HepG2 (cell line): ENCODE measurements around the gene PTPRF. TPM values are rescaled to one million over a fixed set of nuclear protein-coding genes. Genes with fewer than 3 reads are reported as not detected.

Experiments
- ATAC-seq: fragments of 200-7000 bp; cut with Tn5 transposase; 3 replicates; pipeline ENCODE4 v1.9.1; 2020; ENCODE audit warnings: mild to moderate bottlenecking, moderate library complexity
- BruUV-seq: library from RNA; stranded (reverse); fragments of 400-500 nt; replicated peaks from 2 replicates; lab custom pipeline; 2021; lab: Mats Ljungman, UMichigan
- CTCF ChIA-PET: fragments of 300-600 bp; formaldehyde crosslinking; extraction: SDS; loops from one replicate; lab custom pipeline; 2021; ENCODE audit warnings: low total read pairs, inconsistent platforms, low intra/inter-chr PET ratio; lab: Yijun Ruan, JAX
- POLR2A ChIA-PET: fragments of 350-600 bp; sonication (Branson Sonifier 250); formaldehyde crosslinking; loops from one replicate; lab custom pipeline; 2020; ENCODE audit warnings: antibody characterized with exemption, inconsistent platforms; lab: Yijun Ruan, JAX
- DNase-seq: peaks from one replicate; pipeline ENCODE4 v3.0.0-alpha.2; 2015; ENCODE audit warnings: low spot score
- FAIRE-seq: peaks from 3 replicates; lab custom pipeline; 2011; peaks lifted over from hg19 to GRCh38; lab: Jason Lieb, UNC
- H2AFZ ChIP-seq: one replicate; pipeline ENCODE4 v1.6.1; 2011; ENCODE audit warnings: low read length, inconsistent platforms
- H3K27ac ChIP-seq: fragments of 300-600 bp; 3 replicates; pipeline ENCODE4 v1.8.0; 2011; ENCODE audit warnings: mixed run types, mild to moderate bottlenecking, mixed read lengths, low read length, inconsistent platforms; ENCODE audit not compliant: insufficient read depth; ENCODE audit errors: extremely low read length
- H3K27me3 ChIP-seq, 2 experiments: fragments of 200-600 bp in 1 of 2; 2 replicates in 1 of 2; 3 replicates in 1 of 2; pipeline versions ENCODE4 v1.6.0 to v1.8.0; 2011; ENCODE audit warnings: low read length in 2 of 2, mild to moderate bottlenecking in 2 of 2, moderate library complexity in 2 of 2, inconsistent platforms in 1 of 2; ENCODE audit not compliant: insufficient read depth in 2 of 2, control insufficient read depth in 1 of 2
- H3K36me3 ChIP-seq, 2 experiments: fragments of 200-600 bp in 1 of 2; replicated peaks in 1 of 2; 2 replicates in 1 of 2; 3 replicates in 1 of 2; pipeline versions ENCODE4 v1.5.1 to v1.8.0; 2011; ENCODE audit warnings: low read length in 2 of 2, inconsistent platforms in 1 of 2; ENCODE audit not compliant: insufficient read depth in 2 of 2, control insufficient read depth in 1 of 2
- H3K4me1 ChIP-seq: 2 replicates; pipeline ENCODE4 v1.5.1; 2012; ENCODE audit warnings: low read length, inconsistent platforms; ENCODE audit not compliant: insufficient read depth
- H3K4me2 ChIP-seq: 2 replicates; pipeline ENCODE4 v1.6.0; 2011; ENCODE audit warnings: low read depth, low read length, inconsistent platforms
- H3K4me3 ChIP-seq, 3 experiments: fragments of 200-600 bp in 1 of 3; sonication (generic), shearing (Covaris generic) in 1 of 3; replicated peaks in 1 of 3; 2 replicates each; pipeline ENCODE4 v1.5.1; 2011 to 2016; ENCODE audit warnings: low read length in 3 of 3, inconsistent platforms in 2 of 3, low read depth in 2 of 3, mild to moderate bottlenecking in 2 of 3, control low read depth in 1 of 3, mixed read lengths in 1 of 3; ENCODE audit not compliant: insufficient read depth in 1 of 3
- H3K79me2 ChIP-seq: one replicate; pipeline ENCODE4 v1.6.1; 2011; ENCODE audit warnings: low read length, inconsistent platforms; ENCODE audit not compliant: insufficient read depth
- H3K9ac ChIP-seq: 2 replicates; pipeline ENCODE4 v1.6.0; 2011; ENCODE audit warnings: mild to moderate bottlenecking, low read depth, low read length, inconsistent platforms; ENCODE audit not compliant: insufficient read depth
- H3K9me3 ChIP-seq: 2 replicates; pipeline ENCODE4 v1.5.1; 2012; ENCODE audit warnings: mild to moderate bottlenecking, low read length
- H4K20me1 ChIP-seq: 2 replicates; pipeline ENCODE4 v1.6.0; 2011; ENCODE audit warnings: inconsistent platforms, mild to moderate bottlenecking, low read length, moderate library complexity; ENCODE audit not compliant: insufficient read depth
- GABPA ChIP-seq, 2 experiments: IDR thresholded peaks; 2 replicates each; pipeline ENCODE4 v1.6.1; 2011 to 2016; ENCODE audit warnings: low read depth in 2 of 2, low read length in 1 of 2, missing biosample characterization in 1 of 2, missing genetic modification characterization in 1 of 2
- GABPB1 ChIP-seq: IDR thresholded peaks from 2 replicates; pipeline ENCODE4 v1.6.1; 2016; ENCODE audit warnings: mild to moderate bottlenecking, missing genetic modification reagents, moderate library complexity, missing compliant biosample characterization
- RCOR2 ChIP-seq: IDR thresholded peaks from 2 replicates; pipeline ENCODE4 v1.6.1; 2016; ENCODE audit warnings: missing biosample characterization, missing genetic modification reagents
- STAT5B ChIP-seq: sonication (generic); formaldehyde crosslinking; IDR thresholded peaks from 2 replicates; pipeline ENCODE4 v1.4.0; 2020; ENCODE audit warnings: missing genetic modification reagents
- TEAD2 ChIP-seq: sonication (generic); formaldehyde crosslinking; IDR thresholded peaks from 2 replicates; pipeline ENCODE4 v1.9.0; 2021; ENCODE audit warnings: missing genetic modification reagents
- ZNF10 ChIP-seq: sonication (generic); formaldehyde crosslinking; IDR thresholded peaks from 2 replicates; pipeline ENCODE4 v1.4.0; 2020; ENCODE audit warnings: mild to moderate bottlenecking, low read depth, missing genetic modification reagents, borderline replicate concordance
- ZNF253 ChIP-seq: sonication (generic); formaldehyde crosslinking; IDR thresholded peaks from 2 replicates; pipeline ENCODE4 v1.8.0; 2022; ENCODE audit warnings: mild to moderate bottlenecking, missing genetic modification reagents, borderline replicate concordance
- ZNF3 ChIP-seq: IDR thresholded peaks from 2 replicates; pipeline ENCODE4 v1.7.0; 2017; ENCODE audit warnings: inconsistent platforms
- ZNF670 ChIP-seq: sonication (generic); formaldehyde crosslinking; IDR thresholded peaks from 2 replicates; pipeline ENCODE4 v1.8.0; 2022; ENCODE audit warnings: mild to moderate bottlenecking, missing genetic modification reagents, borderline replicate concordance
- ZNF703 ChIP-seq: sonication (generic); formaldehyde crosslinking; IDR thresholded peaks from 2 replicates; pipeline ENCODE4 v1.5.1; 2020; ENCODE audit warnings: missing genetic modification reagents, mild to moderate bottlenecking, moderate library complexity, borderline replicate concordance
- ZSCAN31 ChIP-seq: sonication (generic); formaldehyde crosslinking; IDR thresholded peaks from 2 replicates; pipeline ENCODE4 v1.5.0; 2020; ENCODE audit warnings: low read depth, mild to moderate bottlenecking, missing genetic modification reagents
- WGBS: methylation state at CpG from one replicate; pipeline ENCODE4 v1.1.6; 2017; ENCODE audit warnings: low lambda C conversion rate; 5-methylcytosine and 5-hydroxymethylcytosine counted together
- in situ Hi-C: cut with HindIII; loops from 2 replicates; pipeline ENCODE4 v1.10.0; 2017; ENCODE audit warnings: low pct_unique_long_range_greater_than_20kb; ENCODE audit not compliant: extremely low pct_ligation_motif_present
- intact Hi-C: fragments of 100-400 bp; cut with micrococcal nuclease; formaldehyde crosslinking; loops from one replicate; pipeline ENCODE4 v1.10.0; 2022; ENCODE audit not compliant: unreplicated experiment
- polyA plus RNA-seq, 8 experiments: library from polyadenylated mRNA; depleted of rRNA in 3 of 8; stranded (reverse) in 7 of 8; unstranded in 1 of 8; fragments of >200 nt; fragmentation: Illumina TruSeq in 4 of 8; extraction: Trizol in 4 of 8; gene quantifications; 2 replicates each; pipeline versions ENCODE4 v1.2.1 to v1.2.3, GENCODE V29; 2011 to 2016; ENCODE audit warnings: low read depth in 4 of 8, missing spikeins in 1 of 8, mixed read lengths in 1 of 8; ENCODE audit not compliant: insufficient read depth in 1 of 8
- total RNA-seq, 5 experiments: library from RNA; depleted of rRNA; stranded (reverse); fragments of >200 nt; fragmentation: Illumina TruSeq; extraction: Trizol; gene quantifications; 2 replicates each; pipeline ENCODE4 v1.2.3, GENCODE V29; 2016; ENCODE audit warnings: low read depth in 1 of 5
- TF ChIP-seq, protein P1 (sequence below), 2 experiments: IDR thresholded peaks; 2 replicates each; pipeline ENCODE4 v1.6.1; 2011 to 2012; ENCODE audit warnings: low read length in 2 of 2, borderline replicate concordance in 1 of 2, low read depth in 1 of 2, mild to moderate bottlenecking in 1 of 2, moderate library complexity in 1 of 2
- TF ChIP-seq, protein P2 (sequence below): IDR thresholded peaks from 2 replicates; pipeline ENCODE4 v1.6.1; 2016; ENCODE audit warnings: missing biosample characterization, missing genetic modification reagents, low read depth
- TF ChIP-seq, protein P3 (sequence below): sonication (generic); formaldehyde crosslinking; IDR thresholded peaks from 2 replicates; pipeline ENCODE4 v1.5.0; 2020; ENCODE audit warnings: missing genetic modification reagents

The PTPRF gene
- total and polyA plus RNA-seq, 2 of the 13 experiments (the other 11 are each of a cell fraction or from before 2014, with no cell fraction given): 55.9 to 167 TPM

DNA sequence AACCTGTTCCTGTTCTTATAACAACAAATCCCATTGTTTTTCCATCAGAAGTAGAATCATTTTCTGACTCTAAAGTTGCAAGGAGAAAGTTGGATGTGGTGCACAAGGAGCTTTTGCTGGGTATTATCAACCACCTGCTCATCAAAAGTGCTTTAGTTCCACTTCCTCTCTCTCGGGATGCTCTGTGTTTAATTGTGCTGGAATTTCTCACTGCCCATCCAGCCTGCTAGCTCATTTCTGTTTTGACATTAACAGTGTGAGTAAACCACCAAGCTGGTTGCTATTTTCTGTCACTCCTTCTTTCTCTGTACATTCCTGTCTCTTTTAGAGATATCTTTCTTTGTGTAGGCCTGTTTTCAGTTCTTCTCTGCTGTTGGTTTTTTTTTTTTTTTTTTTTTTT, 125.3 kb downstream of the PTPRF start (continued):
- TF ChIP-seq GABPB1 (CRISPR knock-in tag): no peak

DNA sequence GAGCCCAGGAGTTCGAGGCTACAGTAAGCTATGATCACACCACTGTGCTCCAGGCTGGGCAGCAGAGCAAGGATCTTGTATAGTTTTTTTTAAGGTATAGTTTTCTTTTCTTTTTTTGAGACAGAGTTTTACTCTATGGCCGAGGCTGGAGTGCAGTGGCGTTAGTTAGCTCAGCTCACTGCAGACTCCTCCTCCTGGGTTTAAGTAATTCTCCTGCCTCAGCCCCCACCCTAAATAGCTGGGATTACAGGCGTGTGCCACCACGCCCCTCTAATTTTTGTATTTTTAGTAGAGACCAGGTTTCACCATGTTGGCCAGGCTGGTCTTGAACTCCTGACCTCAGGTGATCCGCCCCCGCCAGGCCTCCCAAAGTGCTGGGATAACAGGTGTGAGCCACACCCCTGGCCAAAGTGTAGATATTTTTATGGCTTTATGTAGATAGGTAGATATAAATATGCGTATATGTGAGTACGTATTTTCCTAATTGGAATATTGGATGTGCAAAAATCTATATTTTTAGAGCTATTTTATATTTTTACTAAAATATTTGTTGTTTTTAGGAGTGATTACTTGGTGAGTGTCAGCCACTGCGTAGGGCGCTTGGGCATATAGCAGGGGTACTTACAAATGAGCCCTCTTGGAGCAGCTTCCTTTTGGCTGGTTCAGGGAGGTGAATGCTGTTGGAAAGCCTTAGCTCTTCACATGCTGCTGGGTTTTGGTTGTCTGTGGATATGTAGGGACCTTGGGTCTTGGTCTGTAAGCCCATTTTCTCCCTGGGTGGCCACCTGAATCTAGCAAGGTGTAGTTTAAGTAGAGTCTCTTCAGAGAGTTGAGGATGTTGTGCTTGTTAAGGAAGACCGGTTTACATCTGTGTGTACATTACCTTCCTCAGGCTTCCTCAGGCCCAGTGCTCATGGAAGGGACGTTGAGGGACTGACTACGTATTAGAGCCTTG, 128.8 kb downstream of the PTPRF start:
- ATAC-seq: no peak
- intact Hi-C loops (no loop called here), in situ Hi-C loops (no loop called here)
- H3K4me1 ChIP-seq: no peaks in the 10 kb centered on the region
- H3K36me3 ChIP-seq: peaks cover 26 to 84% of the 10 kb centered on the region in 2 experiments
- H3K79me2 ChIP-seq: no peaks in the 10 kb centered on the region
- H3K4me3 ChIP-seq: no peak overlapping the region
- H3K27me3 ChIP-seq: no peaks in the 10 kb centered on the region
- CTCF ChIA-PET: no interaction called here
- H3K9me3 ChIP-seq: no peaks in the 10 kb centered on the region
- no peak overlapping the region for H2AFZ ChIP-seq
- DNase-seq: no peak
- no peak for FAIRE-seq
- WGBS: 98% methylated on average over 14 of the region's 14 CpGs
- POLR2A ChIA-PET: interaction anchor here (1.2 to 1.6 kb wide), 2 partner anchors 9 to 47 kb away, joined by 3 to 9 read pairs; partner anchors contain the start of gene KDM4A
- no peaks in the 10 kb centered on the region for H4K20me1 ChIP-seq
- no TSS peak for BruUV-seq
- no peak overlapping the region for H3K9ac ChIP-seq
- H3K4me2 ChIP-seq: no peak overlapping the region
- H3K27ac ChIP-seq: no peak overlapping the region
- TF ChIP-seq ZNF10 (CRISPR knock-in tag): no peak
- TF ChIP-seq, protein P1, sequence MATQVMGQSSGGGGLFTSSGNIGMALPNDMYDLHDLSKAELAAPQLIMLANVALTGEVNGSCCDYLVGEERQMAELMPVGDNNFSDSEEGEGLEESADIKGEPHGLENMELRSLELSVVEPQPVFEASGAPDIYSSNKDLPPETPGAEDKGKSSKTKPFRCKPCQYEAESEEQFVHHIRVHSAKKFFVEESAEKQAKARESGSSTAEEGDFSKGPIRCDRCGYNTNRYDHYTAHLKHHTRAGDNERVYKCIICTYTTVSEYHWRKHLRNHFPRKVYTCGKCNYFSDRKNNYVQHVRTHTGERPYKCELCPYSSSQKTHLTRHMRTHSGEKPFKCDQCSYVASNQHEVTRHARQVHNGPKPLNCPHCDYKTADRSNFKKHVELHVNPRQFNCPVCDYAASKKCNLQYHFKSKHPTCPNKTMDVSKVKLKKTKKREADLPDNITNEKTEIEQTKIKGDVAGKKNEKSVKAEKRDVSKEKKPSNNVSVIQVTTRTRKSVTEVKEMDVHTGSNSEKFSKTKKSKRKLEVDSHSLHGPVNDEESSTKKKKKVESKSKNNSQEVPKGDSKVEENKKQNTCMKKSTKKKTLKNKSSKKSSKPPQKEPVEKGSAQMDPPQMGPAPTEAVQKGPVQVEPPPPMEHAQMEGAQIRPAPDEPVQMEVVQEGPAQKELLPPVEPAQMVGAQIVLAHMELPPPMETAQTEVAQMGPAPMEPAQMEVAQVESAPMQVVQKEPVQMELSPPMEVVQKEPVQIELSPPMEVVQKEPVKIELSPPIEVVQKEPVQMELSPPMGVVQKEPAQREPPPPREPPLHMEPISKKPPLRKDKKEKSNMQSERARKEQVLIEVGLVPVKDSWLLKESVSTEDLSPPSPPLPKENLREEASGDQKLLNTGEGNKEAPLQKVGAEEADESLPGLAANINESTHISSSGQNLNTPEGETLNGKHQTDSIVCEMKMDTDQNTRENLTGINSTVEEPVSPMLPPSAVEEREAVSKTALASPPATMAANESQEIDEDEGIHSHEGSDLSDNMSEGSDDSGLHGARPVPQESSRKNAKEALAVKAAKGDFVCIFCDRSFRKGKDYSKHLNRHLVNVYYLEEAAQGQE (IDR thresholded peaks at IDR 0.05; ENCODE audit: borderline replicate concordance in 1 of 2, low read depth in 1 of 2, low read length in 2 of 2): no peak
- TF ChIP-seq ZNF253 (CRISPR knock-in tag): no peak
- TF ChIP-seq ZSCAN31 (CRISPR knock-in tag): no peak
- no peak for TF ChIP-seq ZNF703
- TF ChIP-seq, protein P2, sequence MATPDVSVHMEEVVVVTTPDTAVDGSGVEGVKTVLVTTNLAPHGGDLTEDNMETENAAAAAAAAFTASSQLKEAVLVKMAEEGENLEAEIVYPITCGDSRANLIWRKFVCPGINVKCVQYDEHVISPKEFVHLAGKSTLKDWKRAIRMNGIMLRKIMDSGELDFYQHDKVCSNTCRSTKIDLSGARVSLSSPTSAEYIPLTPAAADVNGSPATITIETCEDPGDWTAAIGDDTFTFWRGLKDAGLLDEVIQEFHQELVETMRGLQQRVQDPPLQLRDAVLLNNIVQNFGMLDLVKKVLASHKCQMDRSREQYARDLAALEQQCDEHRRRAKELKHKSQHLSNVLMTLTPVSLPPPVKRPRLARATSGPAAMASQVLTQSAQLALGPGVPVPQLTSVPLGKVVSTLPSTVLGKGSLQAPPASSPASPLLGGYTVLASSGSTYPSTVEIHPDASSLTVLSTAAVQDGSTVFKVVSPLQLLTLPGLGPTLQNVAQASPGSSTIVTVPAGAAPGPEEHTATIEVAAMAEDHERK (CRISPR knock-in tag): no peak
- TF ChIP-seq ZNF670 (CRISPR knock-in tag): no peak
- TF ChIP-seq STAT5B: no peak
- TF ChIP-seq ZNF3: no peak
- TF ChIP-seq, protein P3, sequence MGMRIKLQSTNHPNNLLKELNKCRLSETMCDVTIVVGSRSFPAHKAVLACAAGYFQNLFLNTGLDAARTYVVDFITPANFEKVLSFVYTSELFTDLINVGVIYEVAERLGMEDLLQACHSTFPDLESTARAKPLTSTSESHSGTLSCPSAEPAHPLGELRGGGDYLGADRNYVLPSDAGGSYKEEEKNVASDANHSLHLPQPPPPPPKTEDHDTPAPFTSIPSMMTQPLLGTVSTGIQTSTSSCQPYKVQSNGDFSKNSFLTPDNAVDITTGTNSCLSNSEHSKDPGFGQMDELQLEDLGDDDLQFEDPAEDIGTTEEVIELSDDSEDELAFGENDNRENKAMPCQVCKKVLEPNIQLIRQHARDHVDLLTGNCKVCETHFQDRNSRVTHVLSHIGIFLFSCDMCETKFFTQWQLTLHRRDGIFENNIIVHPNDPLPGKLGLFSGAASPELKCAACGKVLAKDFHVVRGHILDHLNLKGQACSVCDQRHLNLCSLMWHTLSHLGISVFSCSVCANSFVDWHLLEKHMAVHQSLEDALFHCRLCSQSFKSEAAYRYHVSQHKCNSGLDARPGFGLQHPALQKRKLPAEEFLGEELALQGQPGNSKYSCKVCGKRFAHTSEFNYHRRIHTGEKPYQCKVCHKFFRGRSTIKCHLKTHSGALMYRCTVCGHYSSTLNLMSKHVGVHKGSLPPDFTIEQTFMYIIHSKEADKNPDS (CRISPR knock-in tag): no peak
- TF ChIP-seq TEAD2 (CRISPR knock-in tag): no peak
- no peak for TF ChIP-seq GABPA (IDR thresholded peaks at IDR 0.05; ENCODE audit: low read depth, low read length)
- TF ChIP-seq GABPA (CRISPR knock-in tag; IDR thresholded peaks at IDR 0.05; ENCODE audit: low read depth): no peak
- no peak for TF ChIP-seq RCOR2 (CRISPR knock-in tag)
